Activated T-helper 17 cell treated with anti-CD3 and anti-CD28 coated beads, Interleukin-2, amount 50 U/mL, for 72 hours (primary cell): ENCODE results near the gene LRRC43. TPM values are rescaled to one million over a fixed set of nuclear protein-coding genes. Genes with fewer than 3 reads are reported as not detected.

Source experiments
- ATAC-seq: fragments of 150-1000 bp; cut with Tn5 transposase; replicated peaks from 2 replicates; pipeline ENCODE4 v1.10.0; 2021; ENCODE audit warnings: mild to moderate bottlenecking, moderate library complexity
- H3K27ac Mint-ChIP-seq: one replicate; pipeline ENCODE4 v1.8.0; 2022; ENCODE audit warnings: mixed read lengths
- H3K27me3 Mint-ChIP-seq: one replicate; pipeline ENCODE4 v1.8.0; 2022; ENCODE audit warnings: mixed read lengths
- H3K36me3 Mint-ChIP-seq: one replicate; pipeline ENCODE4 v1.8.0; 2022; ENCODE audit warnings: low read depth, mild to moderate bottlenecking, mixed read lengths
- H3K4me1 Mint-ChIP-seq: one replicate; pipeline ENCODE4 v1.8.0; 2022; ENCODE audit warnings: mixed read lengths
- H3K4me3 Mint-ChIP-seq: one replicate; pipeline ENCODE4 v1.8.0; 2022; ENCODE audit warnings: mild to moderate bottlenecking, mixed read lengths
- H3K9me3 Mint-ChIP-seq: one replicate; pipeline ENCODE4 v1.8.0; 2022; ENCODE audit warnings: mixed read lengths
- total RNA-seq, 2 donors: library from RNA; stranded (reverse); gene quantifications; one replicate each; pipeline ENCODE4 v1.2.3, GENCODE V29; 2022

Gene LRRC43
- total RNA-seq, 2 donors from 2014 or later: not detected

GRCh38 chr12:122145505-122146330, 37.2 kb upstream of the LRRC43 start:
- H3K4me1 Mint-ChIP-seq: peaks cover 3% of the 10 kb centered on the region
- H3K36me3 Mint-ChIP-seq: peaks cover 19% of the 10 kb centered on the region
- no peaks in the 10 kb centered on the region for H3K9me3 Mint-ChIP-seq
- no peaks in the 10 kb centered on the region for H3K27me3 Mint-ChIP-seq
- no peak for ATAC-seq
- H3K27ac Mint-ChIP-seq: no peak overlapping the region
- H3K4me3 Mint-ChIP-seq: no peak overlapping the region

- no peak overlapping the region for H3K4me3 Mint-ChIP-seq
- H3K27ac Mint-ChIP-seq: no peak overlapping the region
- no peaks in the 10 kb centered on the region for H3K27me3 Mint-ChIP-seq
- peaks cover 3% of the 10 kb centered on the region for H3K4me1 Mint-ChIP-seq
- ATAC-seq: no peak
- no peaks in the 10 kb centered on the region for H3K9me3 Mint-ChIP-seq
- peaks cover 9% of the 10 kb centered on the region for H3K36me3 Mint-ChIP-seq
These were observed 35.2 kb upstream of the LRRC43 start for GRCh38 chr12:122147514-122148290.

GRCh38 chr12:122148657-122149056, 34.3 kb upstream of the LRRC43 start:
- H3K27me3 Mint-ChIP-seq: no peaks in the 10 kb centered on the region
- ATAC-seq: no peak
- no peak overlapping the region for H3K27ac Mint-ChIP-seq
- peaks cover 3% of the 10 kb centered on the region for H3K4me1 Mint-ChIP-seq
- H3K4me3 Mint-ChIP-seq: no peak overlapping the region
- no peaks in the 10 kb centered on the region for H3K9me3 Mint-ChIP-seq
- H3K36me3 Mint-ChIP-seq: peaks cover 4% of the 10 kb centered on the region

GRCh38 chr12:122150127-122150681, 32.7 kb upstream of the LRRC43 start:
- H3K9me3 Mint-ChIP-seq: no peaks in the 10 kb centered on the region
- H3K36me3 Mint-ChIP-seq: no peaks in the 10 kb centered on the region
- no peak for ATAC-seq
- H3K27me3 Mint-ChIP-seq: no peaks in the 10 kb centered on the region
- H3K4me3 Mint-ChIP-seq: no peak overlapping the region
- H3K27ac Mint-ChIP-seq: no peak overlapping the region
- no peaks in the 10 kb centered on the region for H3K4me1 Mint-ChIP-seq

- no peaks in the 10 kb centered on the region for H3K4me1 Mint-ChIP-seq
- ATAC-seq: no peak
- no peak overlapping the region for H3K4me3 Mint-ChIP-seq
- no peaks in the 10 kb centered on the region for H3K9me3 Mint-ChIP-seq
- H3K36me3 Mint-ChIP-seq: no peaks in the 10 kb centered on the region
- H3K27ac Mint-ChIP-seq: no peak overlapping the region
- H3K27me3 Mint-ChIP-seq: no peaks in the 10 kb centered on the region
These were observed 30.2 kb upstream of the LRRC43 start for GRCh38 chr12:122152754-122153153.

- no peak overlapping the region for H3K4me3 Mint-ChIP-seq
- H3K4me1 Mint-ChIP-seq: no peaks in the 10 kb centered on the region
- H3K9me3 Mint-ChIP-seq: no peaks in the 10 kb centered on the region
- no peaks in the 10 kb centered on the region for H3K27me3 Mint-ChIP-seq
- H3K36me3 Mint-ChIP-seq: no peaks in the 10 kb centered on the region
- no peak overlapping the region for H3K27ac Mint-ChIP-seq
- ATAC-seq: no peak
These were observed 27.2 kb upstream of the LRRC43 start for GRCh38 chr12:122155705-122156104.

GRCh38 chr12:122158700-122159285, 24.1 kb upstream of the LRRC43 start:
- Mint-ChIP-seq H3K27ac (no peak overlapping the region), H3K4me3 (no peak overlapping the region), H3K27me3 (peaks cover 3% of the 10 kb centered on the region), H3K4me1 (no peaks in the 10 kb centered on the region), H3K9me3 (no peaks in the 10 kb centered on the region), H3K36me3 (no peaks in the 10 kb centered on the region)
- ATAC-seq: no peak

- H3K36me3 Mint-ChIP-seq: no peaks in the 10 kb centered on the region
- no peaks in the 10 kb centered on the region for H3K4me1 Mint-ChIP-seq
- peaks cover 3% of the 10 kb centered on the region for H3K27me3 Mint-ChIP-seq
- no peak for ATAC-seq
- H3K27ac Mint-ChIP-seq: no peak overlapping the region
- no peak overlapping the region for H3K4me3 Mint-ChIP-seq
- no peaks in the 10 kb centered on the region for H3K9me3 Mint-ChIP-seq
These were observed 23.0 kb upstream of the LRRC43 start for GRCh38 chr12:122159882-122160281.

GRCh38 chr12:122160761-122161160, 22.2 kb upstream of the LRRC43 start:
- no peaks in the 10 kb centered on the region for H3K4me1 Mint-ChIP-seq
- no peak overlapping the region for H3K27ac Mint-ChIP-seq
- no peak overlapping the region for H3K4me3 Mint-ChIP-seq
- H3K27me3 Mint-ChIP-seq: peaks cover 7% of the 10 kb centered on the region
- no peak for ATAC-seq
- no peaks in the 10 kb centered on the region for H3K9me3 Mint-ChIP-seq
- H3K36me3 Mint-ChIP-seq: no peaks in the 10 kb centered on the region

GRCh38 chr12:122161682-122162081, 21.2 kb upstream of the LRRC43 start:
- Mint-ChIP-seq H3K36me3 (no peaks in the 10 kb centered on the region), H3K9me3 (no peaks in the 10 kb centered on the region), H3K27me3 (peaks cover 7% of the 10 kb centered on the region), H3K4me3 (no peak overlapping the region), H3K4me1 (no peaks in the 10 kb centered on the region), H3K27ac (no peak overlapping the region)
- ATAC-seq: no peak

- Mint-ChIP-seq H3K27ac (no peak overlapping the region), H3K4me3 (no peak overlapping the region), H3K9me3 (no peaks in the 10 kb centered on the region), H3K27me3 (peaks cover 7% of the 10 kb centered on the region), H3K36me3 (no peaks in the 10 kb centered on the region), H3K4me1 (no peaks in the 10 kb centered on the region)
- no peak for ATAC-seq
These were observed 19.9 kb upstream of the LRRC43 start for GRCh38 chr12:122162976-122163375.

- ATAC-seq: peak; percentile 94
These were observed 16.2 kb upstream of the LRRC43 start for GRCh38 chr12:122166422-122167349.

GRCh38 chr12:122167356-122167925, 15.5 kb upstream of the LRRC43 start:
- Mint-ChIP-seq H3K27ac (no peak overlapping the region), H3K4me3 (peak overlapping the region; percentile 43), H3K36me3 (no peaks in the 10 kb centered on the region), H3K4me1 (no peaks in the 10 kb centered on the region), H3K9me3 (no peaks in the 10 kb centered on the region), H3K27me3 (peaks cover 7% of the 10 kb centered on the region)
- ATAC-seq: peak; percentile 18

More at GRCh38 chr12:122166422-122167349, 16.2 kb upstream of the LRRC43 start:
- H3K27ac Mint-ChIP-seq: no peak overlapping the region
- no peaks in the 10 kb centered on the region for H3K36me3 Mint-ChIP-seq
- no peaks in the 10 kb centered on the region for H3K9me3 Mint-ChIP-seq
- H3K4me1 Mint-ChIP-seq: no peaks in the 10 kb centered on the region
- H3K4me3 Mint-ChIP-seq: peak overlapping the region; percentile 43
- peaks cover 7% of the 10 kb centered on the region for H3K27me3 Mint-ChIP-seq
